ENCODE results near the gene RNF44.

The RNF44 gene

DNA sequence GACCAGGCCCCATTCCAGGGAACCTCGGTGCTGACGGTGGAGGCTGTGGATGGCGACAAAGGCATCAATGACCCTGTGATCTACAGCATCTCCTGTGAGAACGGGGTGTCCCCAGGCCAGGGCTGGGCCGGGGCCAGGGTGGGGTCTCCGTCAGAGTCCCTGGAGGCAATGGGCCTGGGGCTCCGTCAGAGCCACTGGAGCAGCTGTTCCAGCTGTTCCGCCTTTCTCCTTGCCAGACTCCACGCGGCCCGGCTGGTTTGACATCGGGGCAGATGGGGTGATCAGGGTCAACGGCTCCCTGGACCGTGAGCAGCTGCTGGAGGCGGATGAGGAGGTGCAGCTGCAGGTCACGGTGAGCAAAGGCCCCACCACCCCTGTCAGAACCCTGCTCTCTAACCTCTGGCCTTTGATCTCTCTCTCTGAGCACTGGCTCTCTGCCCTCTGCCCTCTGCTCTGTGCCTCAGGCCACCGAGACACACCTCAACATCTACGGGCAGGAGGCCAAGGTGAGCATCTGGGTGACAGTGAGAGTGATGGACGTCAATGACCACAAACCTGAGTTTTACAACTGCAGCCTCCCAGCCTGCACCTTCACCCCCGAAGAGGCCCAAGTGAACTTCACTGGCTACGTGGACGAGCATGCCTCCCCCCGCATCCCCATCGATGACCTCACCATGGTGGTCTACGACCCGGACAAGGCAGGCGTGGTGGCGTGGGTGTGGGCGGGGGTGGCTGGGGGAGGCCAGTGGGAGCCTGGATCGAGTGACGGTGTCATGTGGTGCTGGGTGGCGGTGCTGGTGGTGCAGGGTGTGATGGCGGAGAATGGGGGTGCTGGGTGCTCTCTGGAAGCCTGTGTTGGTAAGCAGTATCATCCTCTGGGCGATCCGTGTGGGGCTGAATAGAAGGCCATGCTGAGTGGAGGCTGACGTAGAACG, 38.6 kb upstream of the RNF44 start:
- no peaks in the 10 kb centered on the region for H3K27me3 ChIP-seq (ENCODE audit: low read length)
- H2AFZ ChIP-seq (ENCODE audit: low read depth, low read length, severe bottlenecking): no peak overlapping the region
- no peak overlapping the region for H3K4me2 ChIP-seq (ENCODE audit: low read depth, low read length, poor library complexity, severe bottlenecking)
- no peak overlapping the region for H3K9ac ChIP-seq (ENCODE audit: low read length)
- H3F3A ChIP-seq (ENCODE audit: insufficient read depth): no peaks in the 10 kb centered on the region
- H3K9me3 ChIP-seq (ENCODE audit: insufficient read depth, low read length): no peaks in the 10 kb centered on the region
- no peaks in the 10 kb centered on the region for H3K79me2 ChIP-seq (ENCODE audit: insufficient read depth, low read length)
- no peaks in the 10 kb centered on the region for H3K9me2 ChIP-seq (replicated peaks; ENCODE audit: insufficient read depth, low read length)
- no peaks in the 10 kb centered on the region for H3K36me3 ChIP-seq (ENCODE audit: low read length)
- no peak for TF ChIP-seq CTCF (IDR thresholded peaks at IDR 0.05; ENCODE audit: insufficient read depth, low read length, poor library complexity, severe bottlenecking)
- TF ChIP-seq EZH2phosphoT487 (conservative IDR thresholded peaks at IDR 0.05; ENCODE audit: low read length): no peak
- H3K27ac ChIP-seq (ENCODE audit: low read depth, low read length): no peak overlapping the region
- H3K4me3 ChIP-seq (ENCODE audit: insufficient read depth, low read length, poor library complexity, severe bottlenecking): no peak overlapping the region
- no peaks in the 10 kb centered on the region for H4K20me1 ChIP-seq (ENCODE audit: low read depth, low read length)

GRCh38 chr5:176575066-176575465, 37.9 kb upstream of the RNF44 start:
- Histone ChIP-seq H3K79me2 (ENCODE audit: insufficient read depth, low read length) (no peaks in the 10 kb centered on the region), H3K9ac (ENCODE audit: low read length) (no peak overlapping the region), H3K4me3 (ENCODE audit: insufficient read depth, low read length, poor library complexity, severe bottlenecking) (no peak overlapping the region)

DNA sequence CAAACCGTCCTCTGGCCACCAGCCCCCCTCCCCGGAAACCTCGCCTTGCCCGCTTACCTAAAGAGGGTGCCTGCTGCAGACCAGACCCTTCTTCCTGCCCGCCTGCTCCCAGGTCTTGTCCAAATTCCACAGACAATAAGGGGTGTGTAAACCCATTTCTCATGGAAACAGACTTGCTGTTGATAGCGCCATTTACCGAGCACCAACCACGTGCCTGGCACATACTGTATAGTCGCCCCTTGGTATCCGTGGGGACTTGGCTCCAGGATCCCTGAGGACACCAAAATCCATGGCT, 37.0 kb upstream of the RNF44 start:
- no peaks in the 10 kb centered on the region for H3F3A ChIP-seq (ENCODE audit: insufficient read depth)
- TF ChIP-seq CTCF (IDR thresholded peaks at IDR 0.05; ENCODE audit: insufficient read depth, low read length, poor library complexity, severe bottlenecking): no peak
- TF ChIP-seq EZH2phosphoT487 (conservative IDR thresholded peaks at IDR 0.05; ENCODE audit: low read length): no peak
- H3K79me2 ChIP-seq (ENCODE audit: insufficient read depth, low read length): no peaks in the 10 kb centered on the region
- no peak overlapping the region for H3K27ac ChIP-seq (ENCODE audit: low read depth, low read length)
- no peaks in the 10 kb centered on the region for H3K27me3 ChIP-seq (ENCODE audit: low read length)
- H3K9me2 ChIP-seq (replicated peaks; ENCODE audit: insufficient read depth, low read length): no peaks in the 10 kb centered on the region
- no peaks in the 10 kb centered on the region for H3K36me3 ChIP-seq (ENCODE audit: low read length)
- H3K9ac ChIP-seq (ENCODE audit: low read length): no peak overlapping the region
- no peaks in the 10 kb centered on the region for H3K9me3 ChIP-seq (ENCODE audit: insufficient read depth, low read length)
- no peak overlapping the region for H2AFZ ChIP-seq (ENCODE audit: low read depth, low read length, severe bottlenecking)
- no peaks in the 10 kb centered on the region for H4K20me1 ChIP-seq (ENCODE audit: low read depth, low read length)
- no peak overlapping the region for H3K4me3 ChIP-seq (ENCODE audit: insufficient read depth, low read length, poor library complexity, severe bottlenecking)
- H3K4me2 ChIP-seq (ENCODE audit: low read depth, low read length, poor library complexity, severe bottlenecking): no peak overlapping the region

More at GRCh38 chr5:176575066-176575465, 37.9 kb upstream of the RNF44 start:
- no peaks in the 10 kb centered on the region for H4K20me1 ChIP-seq (ENCODE audit: low read depth, low read length)
- H3K27ac ChIP-seq (ENCODE audit: low read depth, low read length): no peak overlapping the region
- no peaks in the 10 kb centered on the region for H3K9me3 ChIP-seq (ENCODE audit: insufficient read depth, low read length)
- H3K4me2 ChIP-seq (ENCODE audit: low read depth, low read length, poor library complexity, severe bottlenecking): no peak overlapping the region
- H3F3A ChIP-seq (ENCODE audit: insufficient read depth): no peaks in the 10 kb centered on the region
- TF ChIP-seq CTCF (IDR thresholded peaks at IDR 0.05; ENCODE audit: insufficient read depth, low read length, poor library complexity, severe bottlenecking) (no peak), EZH2phosphoT487 (conservative IDR thresholded peaks at IDR 0.05; ENCODE audit: low read length) (no peak)
- H2AFZ ChIP-seq (ENCODE audit: low read depth, low read length, severe bottlenecking): no peak overlapping the region
- no peaks in the 10 kb centered on the region for H3K9me2 ChIP-seq (replicated peaks; ENCODE audit: insufficient read depth, low read length)
- H3K36me3 ChIP-seq (ENCODE audit: low read length): no peaks in the 10 kb centered on the region
- no peaks in the 10 kb centered on the region for H3K27me3 ChIP-seq (ENCODE audit: low read length)

All from SU-DHL-6 (cell line).